C4-2B (cell line): ENCODE measurements around the gene TXNDC12.
"Not testable (repeated sequence)": the region's sequence is repeated elsewhere in the genome, so short reads cannot be mapped to it uniquely, and the experiment has no call there.

Source experiments
- H3K27ac ChIP-seq: fragments of 450-650 bp; 2 replicates; pipeline ENCODE4 v1.5.1; 2017
- CTCF ChIP-seq: fragments of 450-650 bp; conservative IDR thresholded peaks from 2 replicates; pipeline ENCODE4 v1.5.1; 2017; ENCODE audit warnings: mild to moderate bottlenecking
- ZFX ChIP-seq: fragments of 450-650 bp; IDR thresholded peaks from 2 replicates; pipeline ENCODE4 v1.6.1; 2017

The TXNDC12 gene

GRCh38 chr1:52055066-52055865 is at the start of gene TXNDC12:
Gene TXNDC12, minus strand, starts transcription at chr1:52055191. Its CDS starts 95 bp downstream, at chr1:52055096.
- TF ChIP-seq CTCF (no peak), ZFX (peak; percentile 64; the same call in 1 of the 2 replicates)
- H3K27ac ChIP-seq, result peak within 1 kb of the TSS; percentile 98

- TF ChIP-seq CTCF, result no peak
- no peak overlapping the region for H3K27ac ChIP-seq
Observed at GRCh38 chr1:52102336-52103013, 47.5 kb upstream of the TXNDC12 start.

GRCh38 chr1:52098139-52098871 is 43.3 kb upstream of the TXNDC12 start:
- H3K27ac ChIP-seq, result no peak overlapping the region
- TF ChIP-seq CTCF (no peak), ZFX (no peak)

- H3K27ac ChIP-seq, result no peak overlapping the region
- TF ChIP-seq CTCF, result no peak
- no peak for TF ChIP-seq ZFX
Observed at GRCh38 chr1:52096216-52096615, 41.2 kb upstream of the TXNDC12 start.

GRCh38 chr1:52094300-52094699 is 39.3 kb upstream of the TXNDC12 start:
- H3K27ac ChIP-seq, result not testable (repeated sequence)

- not testable (repeated sequence) for H3K27ac ChIP-seq
Observed at GRCh38 chr1:52087892-52088291, 32.9 kb upstream of the TXNDC12 start.

GRCh38 chr1:52080014-52080415 is 25.0 kb upstream of the TXNDC12 start:
- no peak overlapping the region for H3K27ac ChIP-seq
- TF ChIP-seq ZFX (no peak), CTCF (no peak)

- H3K27ac ChIP-seq, result not testable (repeated sequence)
Observed at GRCh38 chr1:52077277-52077676, 22.3 kb upstream of the TXNDC12 start.
